GM10248 (cell line): ENCODE data around the gene GPR179.

Experiments
- CTCF ChIA-PET: fragments of 300-600 bp; sonication (Branson Sonifier 250); formaldehyde crosslinking; extraction: SDS; loops from one replicate; lab custom pipeline; 2021; ENCODE audit warnings: antibody characterized with exemption; lab: Yijun Ruan, JAX
- POLR2A ChIA-PET: fragments of 350-650 bp; sonication (Branson Sonifier 250); formaldehyde crosslinking; extraction: SDS; loops from one replicate; lab custom pipeline; 2020; ENCODE audit warnings: antibody characterized with exemption; lab: Yijun Ruan, JAX
- DNase-seq: peaks from one replicate; pipeline ENCODE4 v3.0.0; 2012; ENCODE audit errors: extremely low spot score
- CTCF ChIP-seq: IDR thresholded peaks from 2 replicates; pipeline ENCODE4 v1.5.1; 2012; ENCODE audit warnings: mild to moderate bottlenecking, low read depth; ENCODE audit errors: extremely low read depth, missing control alignments, control extremely low read depth

GPR179 gene

GRCh38 chr17:38326996-38327792 is 16.6 kb downstream of the GPR179 start:
- POLR2A ChIA-PET: no interaction called here
- no peak for DNase-seq
- CTCF ChIA-PET: interaction anchor here (1.0 to 9.8 kb wide), 5 partner anchors 9 to 87 kb away, joined by 3 to 99 read pairs (median 6); partner anchors contain the start of gene SOCS7
- TF ChIP-seq CTCF: no peak

- TF ChIP-seq CTCF: no peak
- ChIA-PET POLR2A (no interaction called here), CTCF (interaction anchor here (1.1 to 7.2 kb wide), 4 partner anchors 8 to 89 kb away, joined by 4 to 72 read pairs (median 20); no protein-coding TSS in a partner anchor)
- no peak for DNase-seq
These were observed 18.4 kb downstream of the GPR179 start for GRCh38 chr17:38325221-38325851.

- ChIA-PET CTCF (interaction anchor here (0.9 to 7.2 kb wide), 4 partner anchors 9 to 90 kb away, joined by 3 to 72 read pairs (median 19); no protein-coding TSS in a partner anchor), POLR2A (no interaction called here)
- no peak for TF ChIP-seq CTCF
- DNase-seq: no peak
These were observed 19.0 kb downstream of the GPR179 start for GRCh38 chr17:38324772-38325171.

- CTCF ChIA-PET: interaction anchor here (0.7 to 7.2 kb wide), 5 partner anchors 9 to 90 kb away, joined by 3 to 72 read pairs (median 4); no protein-coding TSS in a partner anchor
- POLR2A ChIA-PET: no interaction called here
- TF ChIP-seq CTCF: no peak
- no peak for DNase-seq
These were observed 19.5 kb downstream of the GPR179 start for GRCh38 chr17:38324141-38324697.

GRCh38 chr17:38322897-38323296 is 20.9 kb downstream of the GPR179 start:
- TF ChIP-seq CTCF: no peak
- no peak for DNase-seq
- POLR2A ChIA-PET: no interaction called here
- CTCF ChIA-PET: interaction anchor here (0.7 to 7.2 kb wide), 8 partner anchors 11 to 165 kb away, joined by 3 to 72 read pairs (median 10); no protein-coding TSS in a partner anchor

- DNase-seq: peak; percentile 84
- TF ChIP-seq CTCF: peak; percentile 69
- ChIA-PET POLR2A (no interaction called here), CTCF (interaction anchor here (0.6 to 7.2 kb wide), 11 partner anchors 9 to 166 kb away, joined by 3 to 72 read pairs (median 8); no protein-coding TSS in a partner anchor)
These were observed 21.5 kb downstream of the GPR179 start for GRCh38 chr17:38322156-38322779.
